Gastrocnemius medialis (tissue), 4 donors: ENCODE results near the gene STK39.

Experiments
- CTCF ChIP-seq, 5 experiments: fragments of 450-650 bp in 3 of 5; fragments of 200-600 bp in 2 of 5; sonication (generic) in 2 of 5; IDR thresholded peaks in 4 of 5; conservative IDR thresholded peaks in 1 of 5; 1 replicate in 4 of 5; 2 replicates in 1 of 5; pipeline ENCODE4 v1.5.1; 2016 to 2019; ENCODE audit warnings: antibody characterized with exemption in 5 of 5, mild to moderate bottlenecking in 3 of 5, moderate library complexity in 3 of 5
- POLR2A ChIP-seq, 2 donors: fragments of 450-650 bp; IDR thresholded peaks; one replicate each; pipeline ENCODE4 v1.6.1; 2017; ENCODE audit warnings: antibody characterized with exemption in 2 of 2, mild to moderate bottlenecking in 2 of 2, moderate library complexity in 2 of 2

- no peak for TF ChIP-seq POLR2A (IDR thresholded peaks at IDR 0.05)
- no peak for TF ChIP-seq CTCF (IDR thresholded peaks at IDR 0.05 in 4 of 5, conservative IDR thresholded peaks at IDR 0.05 in 1 of 5)
Observed at GRCh38 chr2:167953776-167954175, 293.6 kb downstream of the STK39 start.
